ENCODE results near the gene CREG2. TPM values are rescaled to one million over a fixed set of nuclear protein-coding genes. Genes with fewer than 3 reads are reported as not detected.

Gene CREG2
- polyA plus RNA-seq, 1 experiment, result not detected

DNA sequence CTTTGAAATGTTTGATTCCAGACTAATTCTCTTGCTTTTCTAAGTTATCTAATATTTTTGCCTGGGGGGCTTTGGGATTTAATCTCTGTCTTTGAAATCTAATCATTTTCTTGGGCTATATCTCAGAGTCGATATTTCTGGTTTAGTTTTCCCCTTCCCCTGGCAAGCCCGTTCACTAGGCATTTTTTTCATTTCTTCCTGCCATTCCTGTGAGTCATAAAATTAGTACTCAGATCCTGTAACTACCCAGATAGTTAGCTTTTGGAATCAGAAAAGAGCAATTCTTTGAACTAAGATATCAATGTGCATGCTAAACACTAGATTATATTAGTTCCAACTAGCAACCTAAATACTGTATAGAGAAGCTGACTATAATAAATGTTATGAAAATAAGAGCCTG is 49.4 kb downstream of the CREG2 start:
- no peak for DNase-seq (ENCODE audit: low read depth)
- POLR2A ChIA-PET, result interaction anchor here (0.6 kb wide), 1 partner anchor 509 kb away, joined by 5 read pairs; no protein-coding TSS in a partner anchor
- TF ChIP-seq, protein P1, sequence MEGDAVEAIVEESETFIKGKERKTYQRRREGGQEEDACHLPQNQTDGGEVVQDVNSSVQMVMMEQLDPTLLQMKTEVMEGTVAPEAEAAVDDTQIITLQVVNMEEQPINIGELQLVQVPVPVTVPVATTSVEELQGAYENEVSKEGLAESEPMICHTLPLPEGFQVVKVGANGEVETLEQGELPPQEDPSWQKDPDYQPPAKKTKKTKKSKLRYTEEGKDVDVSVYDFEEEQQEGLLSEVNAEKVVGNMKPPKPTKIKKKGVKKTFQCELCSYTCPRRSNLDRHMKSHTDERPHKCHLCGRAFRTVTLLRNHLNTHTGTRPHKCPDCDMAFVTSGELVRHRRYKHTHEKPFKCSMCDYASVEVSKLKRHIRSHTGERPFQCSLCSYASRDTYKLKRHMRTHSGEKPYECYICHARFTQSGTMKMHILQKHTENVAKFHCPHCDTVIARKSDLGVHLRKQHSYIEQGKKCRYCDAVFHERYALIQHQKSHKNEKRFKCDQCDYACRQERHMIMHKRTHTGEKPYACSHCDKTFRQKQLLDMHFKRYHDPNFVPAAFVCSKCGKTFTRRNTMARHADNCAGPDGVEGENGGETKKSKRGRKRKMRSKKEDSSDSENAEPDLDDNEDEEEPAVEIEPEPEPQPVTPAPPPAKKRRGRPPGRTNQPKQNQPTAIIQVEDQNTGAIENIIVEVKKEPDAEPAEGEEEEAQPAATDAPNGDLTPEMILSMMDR (IDR thresholded peaks at IDR 0.05; ENCODE audit: insufficient read depth, low read depth, low read length), result no peak
- CTCF ChIA-PET, result interaction anchor here (0.9 to 1.1 kb wide), 2 partner anchors 9 to 13 kb away, joined by 3 to 4 read pairs; no protein-coding TSS in a partner anchor
- Histone ChIP-seq H3K4me3 (ENCODE audit: low read depth, low read length) (no peak overlapping the region), H3K36me3 (ENCODE audit: control insufficient read depth, insufficient read depth, low read length) (no peaks in the 10 kb centered on the region), H3K27me3 (ENCODE audit: control insufficient read depth, insufficient read depth, low read length) (no peaks in the 10 kb centered on the region)

- ChIA-PET CTCF (interaction anchor here (0.6 to 2.8 kb wide), 2 partner anchors 9 to 526 kb away, joined by 3 to 15 read pairs; no protein-coding TSS in a partner anchor), POLR2A (no interaction called here)
- DNase-seq (ENCODE audit: low read depth), result no peak
- TF ChIP-seq, protein P1 (IDR thresholded peaks at IDR 0.05; ENCODE audit: insufficient read depth, low read depth, low read length), result no peak
- Histone ChIP-seq H3K27me3 (ENCODE audit: control insufficient read depth, insufficient read depth, low read length) (no peaks in the 10 kb centered on the region), H3K36me3 (ENCODE audit: control insufficient read depth, insufficient read depth, low read length) (no peaks in the 10 kb centered on the region), H3K4me3 (ENCODE audit: low read depth, low read length) (no peak overlapping the region)
Measured at GRCh38 chr2:101332885-101333766, 54.2 kb downstream of the CREG2 start.

DNA sequence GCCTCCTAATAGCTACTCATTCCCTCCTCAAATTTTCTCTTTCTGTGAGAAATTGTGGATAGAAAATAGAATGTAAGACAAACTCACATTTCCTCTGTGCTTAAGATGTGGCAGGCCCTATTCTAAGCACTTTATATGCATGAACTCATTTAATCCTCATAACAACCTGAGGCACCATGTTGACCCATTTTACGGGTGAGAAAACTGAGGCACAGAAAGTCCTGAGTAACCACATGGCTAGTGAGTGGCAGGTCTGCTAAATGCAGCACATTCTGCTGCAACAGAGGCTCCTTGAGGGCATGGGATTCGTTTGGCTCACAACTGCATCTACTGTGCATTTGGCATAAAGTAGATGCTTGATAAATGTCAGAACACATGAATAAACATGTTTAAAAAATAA is 56.1 kb downstream of the CREG2 start:
- no peak for DNase-seq (ENCODE audit: low read depth)
- ChIA-PET POLR2A (no interaction called here), CTCF (no interaction called here)
- H3K36me3 ChIP-seq (ENCODE audit: control insufficient read depth, insufficient read depth, low read length), result no peaks in the 10 kb centered on the region
- H3K4me3 ChIP-seq (ENCODE audit: low read depth, low read length), result no peak overlapping the region
- H3K27me3 ChIP-seq (ENCODE audit: control insufficient read depth, insufficient read depth, low read length), result no peaks in the 10 kb centered on the region
- TF ChIP-seq, protein P1 (IDR thresholded peaks at IDR 0.05; ENCODE audit: insufficient read depth, low read depth, low read length), result no peak

DNA sequence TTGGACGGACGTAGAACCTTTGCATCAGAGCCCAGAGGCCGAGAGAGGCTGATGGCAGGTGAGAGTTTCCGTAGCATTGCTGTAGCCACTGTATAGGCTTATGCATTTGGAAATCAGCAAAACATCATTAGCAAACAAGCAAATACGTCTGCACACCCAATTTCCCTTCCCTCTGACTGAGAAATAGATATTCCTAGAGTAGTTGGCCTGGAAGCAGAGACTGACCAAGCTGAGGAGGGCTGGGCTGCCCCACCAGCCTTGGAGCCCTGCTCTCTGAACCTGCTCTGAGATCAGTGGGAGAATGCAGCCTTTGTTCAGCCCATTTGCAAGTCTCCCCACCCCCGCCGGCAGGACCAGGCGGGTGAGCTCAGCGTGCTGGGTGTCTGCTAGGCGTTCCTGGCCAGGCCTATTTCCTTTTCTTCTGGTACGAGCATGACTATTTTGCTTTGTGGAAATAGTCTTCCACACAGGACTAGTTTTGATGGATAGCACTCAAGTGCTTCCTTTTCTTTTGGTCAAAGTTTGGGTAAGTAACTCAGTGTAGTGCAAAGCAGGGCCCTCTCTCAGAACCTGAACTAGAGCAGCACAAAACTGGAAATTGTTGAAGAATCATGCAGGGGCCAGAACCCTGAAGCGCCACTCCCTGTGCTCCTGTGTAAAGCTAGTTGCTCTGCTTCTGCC is 56.9 kb downstream of the CREG2 start:
- Histone ChIP-seq H3K4me3 (ENCODE audit: low read depth, low read length) (no peak overlapping the region), H3K36me3 (ENCODE audit: control insufficient read depth, insufficient read depth, low read length) (no peaks in the 10 kb centered on the region), H3K27me3 (ENCODE audit: control insufficient read depth, insufficient read depth, low read length) (no peaks in the 10 kb centered on the region)
- POLR2A ChIA-PET, result no interaction called here
- no peak for DNase-seq (ENCODE audit: low read depth)
- TF ChIP-seq, protein P1 (IDR thresholded peaks at IDR 0.05; ENCODE audit: insufficient read depth, low read depth, low read length), result no peak
- CTCF ChIA-PET, result interaction anchor here (2.6 kb wide), 1 partner anchor 12 kb away, joined by 16 read pairs; no protein-coding TSS in a partner anchor

DNA sequence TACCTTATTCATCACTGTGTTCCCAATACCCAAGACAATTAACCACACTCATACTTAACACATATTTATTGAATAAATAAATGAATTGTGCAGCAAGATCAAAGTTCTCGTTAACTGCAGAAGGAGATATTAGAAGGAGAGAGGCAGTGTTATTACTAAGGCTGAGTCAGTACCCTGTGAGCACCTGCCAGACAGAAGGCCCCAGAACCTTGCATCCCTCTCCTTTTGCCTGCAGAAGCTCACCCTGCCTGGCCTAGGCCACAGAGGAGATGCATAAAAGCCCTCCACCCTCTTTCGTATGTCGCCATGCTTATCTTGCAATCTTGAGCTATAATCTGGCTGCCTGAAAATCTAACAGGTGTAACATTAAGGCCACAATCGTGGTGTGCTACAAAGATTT is 58.3 kb downstream of the CREG2 start:
- no peaks in the 10 kb centered on the region for H3K27me3 ChIP-seq (ENCODE audit: control insufficient read depth, insufficient read depth, low read length)
- ChIA-PET CTCF (interaction anchor here (1.6 to 2.6 kb wide), 2 partner anchors 9 to 13 kb away, joined by 4 to 16 read pairs; no protein-coding TSS in a partner anchor), POLR2A (no interaction called here)
- no peak for DNase-seq (ENCODE audit: low read depth)
- TF ChIP-seq, protein P1 (IDR thresholded peaks at IDR 0.05; ENCODE audit: insufficient read depth, low read depth, low read length), result no peak
- no peak overlapping the region for H3K4me3 ChIP-seq (ENCODE audit: low read depth, low read length)
- no peaks in the 10 kb centered on the region for H3K36me3 ChIP-seq (ENCODE audit: control insufficient read depth, insufficient read depth, low read length)

Data from BJ (cell line).